Adrenal gland (tissue), 19 donors: Measurements from ENCODE around the gene AP2M1. TPM values are rescaled to one million over a fixed set of nuclear protein-coding genes. Genes with fewer than 3 reads are reported as not detected.

ENCODE experiments used
- DNase-seq, 7 donors: peaks; one replicate each; pipeline ENCODE4 v3.0.0-alpha.2; 2019 to 2020
- H3K27ac ChIP-seq, 5 donors: fragments of 200-600 bp; sonication (generic) in 4 of 5; 1 replicate in 3 of 5; 2 replicates in 2 of 5; pipeline versions ENCODE4 v1.5.1 to v1.8.0; 2016 to 2020; ENCODE audit warnings: mild to moderate bottlenecking in 1 of 5
- H3K27me3 ChIP-seq: fragments of 200-600 bp; 2 replicates; pipeline ENCODE4 v1.8.0; 2021
- H3K36me3 ChIP-seq, 2 donors: fragments of 200-600 bp; replicated peaks in 1 of 2; 1 replicate in 1 of 2; 2 replicates in 1 of 2; pipeline versions ENCODE4 v1.5.1 to v1.8.0; 2018 to 2022
- H3K4me1 ChIP-seq, 2 donors: fragments of 200-600 bp; replicated peaks in 1 of 2; 1 replicate in 1 of 2; 2 replicates in 1 of 2; pipeline versions ENCODE4 v1.5.1 to v1.8.0; 2018 to 2021
- H3K4me3 ChIP-seq, 4 donors: fragments of 200-600 bp; sonication (generic) in 3 of 4; one replicate each; pipeline ENCODE4 v1.5.1; 2016 to 2018
- H3K9me3 ChIP-seq, 3 donors: fragments of 200-600 bp; sonication (generic) in 1 of 3; replicated peaks in 1 of 3; 1 replicate in 2 of 3; 2 replicates in 1 of 3; pipeline versions ENCODE4 v1.5.1 to v1.8.0; 2016 to 2021
- CTCF ChIP-seq, 6 experiments: fragments of 450-650 bp in 4 of 6; fragments of 200-600 bp in 2 of 6; sonication (generic) in 1 of 6; IDR thresholded peaks; 1 replicate in 5 of 6; 2 replicates in 1 of 6; pipeline versions ENCODE4 v1.5.1 to v1.8.0; 2016 to 2021; ENCODE audit warnings: antibody characterized with exemption in 6 of 6, mild to moderate bottlenecking in 2 of 6, moderate library complexity in 1 of 6
- POLR2A ChIP-seq, 2 donors: fragments of 450-650 bp; IDR thresholded peaks; one replicate each; pipeline ENCODE4 v1.6.1; 2017; ENCODE audit warnings: antibody characterized with exemption in 2 of 2, mild to moderate bottlenecking in 2 of 2, moderate library complexity in 1 of 2
- WGBS, 4 donors: extraction: QIAGEN DNeasy Blood & Tissue Kit in 2 of 4; methylation state at CpG; one replicate each; pipeline versions ENCODE4 v1.1.5 to v1.1.7; 2013 to 2017; 5-methylcytosine and 5-hydroxymethylcytosine counted together
- intact Hi-C, 2 donors: fragments of 100-400 bp; cut with DNase I; formaldehyde crosslinking; loops; one replicate each; pipeline versions ENCODE4 v1.14.1 to v1.15.0; 2022 to 2023
- long read RNA-seq, 10 donors: library from polyadenylated mRNA in 3 of 10; unstranded in 2 of 10; stranded (forward) in 1 of 10; transcript quantifications; one replicate each; pipeline ENCODE4 v2.0.0 and lab custom pipeline, GENCODE V29; 2021 to 2026
- polyA plus RNA-seq, 3 donors: library from polyadenylated mRNA; stranded (reverse); fragments of 200-250 nt in 2 of 3; fragments of 350-450 nt in 1 of 3; fragmentation: Illumina TruSeq in 1 of 3; extraction: RNeasy Lipid Tissue Mini Kit (QIAGEN cat#74804) in 1 of 3; gene quantifications; one replicate each; pipeline ENCODE4 v1.2.3, GENCODE V29; 2013 to 2014
- total RNA-seq, 9 donors: library from RNA; depleted of rRNA in 4 of 9; stranded (reverse); fragments of >200 nt in 4 of 9; fragments of 120-200 nt in 1 of 9; fragmentation: NEBNext Ultra II Directional in 1 of 9; extraction: Animal tissue kit (Norgen Biotek cat#: 25700) in 1 of 9; gene quantifications; one replicate each; pipeline versions ENCODE4 v1.1.0 to v1.2.4, GENCODE V29; 2013 to 2023
- donor health status: healthy with polysubstance abuse.
- donor health status: Bipolar disorder and iron deficiency.
- donor health status: DM: yes; HTN: yes; CAD: no.
- donor health status: DM: no; HTN: no; CAD: no.
- donor health status: DM: no; HTN: no; CAD: no.
- donor health status: DM: yes; HTN: yes; CAD: no.

AP2M1 gene
- total RNA-seq (100 to 1,000 TPM; 305 to 700 (median 594) TPM), polyA plus RNA-seq (100 to 1,000 TPM; 250 to 882 (median 362) TPM)
- long read RNA-seq, donor 1, transcript AP2M1-214 (3 exons, 684 nt), result minor isoform, 16 of 261 reads
- long read RNA-seq, donor 1, transcript AP2M1-207 (10 exons, 1,950 nt), result minor isoform, 8 of 261 reads
- long read RNA-seq, donor 1, transcript AP2M1-202 (11 exons, 2,091 nt), result major isoform, 158 of 261 reads
- long read RNA-seq, donor 1, partial matches to known transcripts, result 71 of 261 reads
- long read RNA-seq, donor 1, other reads (novel, unspliced or antisense), result 5 of 261 reads
- long read RNA-seq, donor 2, transcript AP2M1-214 (3 exons, 684 nt), result minor isoform, 6 of 75 reads
- long read RNA-seq, donor 2, transcript AP2M1-202 (11 exons, 2,091 nt), result major isoform, 65 of 75 reads
- long read RNA-seq, donor 2, partial matches to known transcripts, result 0 of 75 reads
- long read RNA-seq, donor 2, other reads (novel, unspliced or antisense), result 0 of 75 reads
- long read RNA-seq, donor 3, transcript AP2M1-202 (11 exons, 2,091 nt), result major isoform, 98 of 111 reads
- long read RNA-seq, donor 3, partial matches to known transcripts, result 5 of 111 reads
- long read RNA-seq, donor 3, other reads (novel, unspliced or antisense), result 0 of 111 reads
- long read RNA-seq, donor 4, transcript AP2M1-202 (11 exons, 2,091 nt), result major isoform, 21 of 321 reads
- long read RNA-seq, donor 4, partial matches to known transcripts, result 28 of 321 reads
- long read RNA-seq, donor 4, other reads (novel, unspliced or antisense), result 269 of 321 reads
- long read RNA-seq, donor 5, transcript AP2M1-202 (11 exons, 2,091 nt), result major isoform, 170 of 1,693 reads
- long read RNA-seq, donor 5, transcript AP2M1-207 (10 exons, 1,950 nt), result minor isoform, 5 of 1,693 reads
- long read RNA-seq, donor 5, partial matches to known transcripts, result 122 of 1,693 reads
- long read RNA-seq, donor 5, other reads (novel, unspliced or antisense), result 1,396 of 1,693 reads
- long read RNA-seq, donor 6, transcript AP2M1-202 (11 exons, 2,091 nt), result major isoform, 23 of 212 reads
- long read RNA-seq, donor 6, partial matches to known transcripts, result 23 of 212 reads
- long read RNA-seq, donor 6, other reads (novel, unspliced or antisense), result 166 of 212 reads
- long read RNA-seq, donor 7, transcript AP2M1-202 (11 exons, 2,091 nt), result major isoform, 42 of 81 reads
- long read RNA-seq, donor 7, partial matches to known transcripts, result 35 of 81 reads
- long read RNA-seq, donor 7, other reads (novel, unspliced or antisense), result 0 of 81 reads
- long read RNA-seq, donor 8, transcript AP2M1-214 (3 exons, 684 nt), result minor isoform, 6 of 227 reads
- long read RNA-seq, donor 8, transcript AP2M1-220 (4 exons, 796 nt), result minor isoform, 7 of 227 reads
- long read RNA-seq, donor 8, transcript AP2M1-202 (11 exons, 2,091 nt), result major isoform, 157 of 227 reads
- long read RNA-seq, donor 8, partial matches to known transcripts, result 52 of 227 reads
- long read RNA-seq, donor 8, other reads (novel, unspliced or antisense), result 0 of 227 reads
- long read RNA-seq, donor 9, transcript AP2M1-202 (11 exons, 2,091 nt), result major isoform, 82 of 96 reads
- long read RNA-seq, donor 9, partial matches to known transcripts, result 7 of 96 reads
- long read RNA-seq, donor 9, other reads (novel, unspliced or antisense), result 0 of 96 reads
- long read RNA-seq, donor 10, transcript AP2M1-202 (11 exons, 2,091 nt), result major isoform, 84 of 117 reads
- long read RNA-seq, donor 10, partial matches to known transcripts, result 22 of 117 reads
- long read RNA-seq, donor 10, other reads (novel, unspliced or antisense), result 0 of 117 reads

- Histone ChIP-seq H3K4me3 (peak within 1 kb of the TSS; percentile 44 to 98 (median 78)), H3K9me3 (no peaks in the 10 kb centered on the region), H3K27ac (peak within 1 kb of the TSS; percentile 51 to 98 (median 92)), H3K4me1 (peaks cover 30 to 46% of the 10 kb centered on the region in 2 donors), H3K36me3 (peaks cover 0 to 52% of the 10 kb centered on the region in 2 donors), H3K27me3 (no peaks in the 10 kb centered on the region)
- DNase-seq, result peak; percentile 98 to 100 (median 99)
- intact Hi-C loops, result no loop called here
- WGBS, 4 donors, result 0 to 1% (median 1%) methylated on average over 39 to 73 of the region's 73 CpGs
- no peak for TF ChIP-seq CTCF (IDR thresholded peaks at IDR 0.05)
- peak; percentile 40 to 89 for TF ChIP-seq POLR2A (IDR thresholded peaks at IDR 0.05)
Measured at GRCh38 chr3:184174646-184175492, at the start of gene AP2M1. Gene AP2M1, plus strand, starts transcription at chr3:184174855. Its CDS starts 2,139 bp downstream, at chr3:184176994.

GRCh38 chr3:184126006-184126405, 48.6 kb upstream of the AP2M1 start:
- Histone ChIP-seq H3K27ac (no peak overlapping the region), H3K4me1 (no peaks in the 10 kb centered on the region), H3K4me3 (no peak overlapping the region), H3K27me3 (no peaks in the 10 kb centered on the region), H3K36me3 (no peaks in the 10 kb centered on the region), H3K9me3 (no peaks in the 10 kb centered on the region)
- 67 to 82% (median 73%) methylated on average over 3 of the region's 3 CpGs for WGBS, 4 donors
- DNase-seq, result no peak
- no peak for TF ChIP-seq POLR2A (IDR thresholded peaks at IDR 0.05)
- TF ChIP-seq CTCF (IDR thresholded peaks at IDR 0.05), result no peak
- intact Hi-C loops, result no loop called here

- TF ChIP-seq CTCF (IDR thresholded peaks at IDR 0.05) (no peak), POLR2A (IDR thresholded peaks at IDR 0.05) (no peak)
- no peak overlapping the region for H3K4me3 ChIP-seq
- H3K9me3 ChIP-seq, result no peaks in the 10 kb centered on the region
- peak in 4 of 7 donors; percentile 25 to 42 (median 38) for DNase-seq
- H3K4me1 ChIP-seq, result no peaks in the 10 kb centered on the region
- no peak overlapping the region for H3K27ac ChIP-seq
- intact Hi-C loops, result no loop called here
- H3K27me3 ChIP-seq, result no peaks in the 10 kb centered on the region
- WGBS, 4 donors, result 36 to 53% (median 41%) methylated on average over 2 of the region's 2 CpGs
- H3K36me3 ChIP-seq, result no peaks in the 10 kb centered on the region
Measured at GRCh38 chr3:184129012-184129411, 45.6 kb upstream of the AP2M1 start.
